ENCODE results near the gene TMEM74B.

DNA sequence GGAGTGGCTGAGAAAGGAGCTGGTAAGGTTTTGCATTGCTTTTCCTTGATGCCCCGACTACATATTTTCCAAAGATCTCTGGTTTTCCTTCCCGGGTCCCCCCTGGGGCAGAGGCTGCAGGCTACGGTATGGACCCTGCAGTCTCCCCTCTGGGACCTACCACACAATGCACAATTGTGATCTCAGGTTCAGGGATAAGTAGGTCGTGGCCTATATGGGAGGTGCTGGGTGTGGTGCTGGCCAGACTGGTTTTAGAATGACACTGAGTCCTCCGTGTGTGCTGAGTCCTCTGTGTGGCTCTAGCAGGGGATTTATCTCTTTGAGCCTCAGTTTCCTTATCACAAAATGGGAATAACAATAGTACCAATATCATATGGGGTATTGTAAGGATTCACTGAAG is 18.8 kb upstream of the TMEM74B start:
- TF ChIP-seq, protein P1, sequence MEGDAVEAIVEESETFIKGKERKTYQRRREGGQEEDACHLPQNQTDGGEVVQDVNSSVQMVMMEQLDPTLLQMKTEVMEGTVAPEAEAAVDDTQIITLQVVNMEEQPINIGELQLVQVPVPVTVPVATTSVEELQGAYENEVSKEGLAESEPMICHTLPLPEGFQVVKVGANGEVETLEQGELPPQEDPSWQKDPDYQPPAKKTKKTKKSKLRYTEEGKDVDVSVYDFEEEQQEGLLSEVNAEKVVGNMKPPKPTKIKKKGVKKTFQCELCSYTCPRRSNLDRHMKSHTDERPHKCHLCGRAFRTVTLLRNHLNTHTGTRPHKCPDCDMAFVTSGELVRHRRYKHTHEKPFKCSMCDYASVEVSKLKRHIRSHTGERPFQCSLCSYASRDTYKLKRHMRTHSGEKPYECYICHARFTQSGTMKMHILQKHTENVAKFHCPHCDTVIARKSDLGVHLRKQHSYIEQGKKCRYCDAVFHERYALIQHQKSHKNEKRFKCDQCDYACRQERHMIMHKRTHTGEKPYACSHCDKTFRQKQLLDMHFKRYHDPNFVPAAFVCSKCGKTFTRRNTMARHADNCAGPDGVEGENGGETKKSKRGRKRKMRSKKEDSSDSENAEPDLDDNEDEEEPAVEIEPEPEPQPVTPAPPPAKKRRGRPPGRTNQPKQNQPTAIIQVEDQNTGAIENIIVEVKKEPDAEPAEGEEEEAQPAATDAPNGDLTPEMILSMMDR (IDR thresholded peaks at IDR 0.05): no peak
- TF ChIP-seq POLR2A (IDR thresholded peaks at IDR 0.05): no peak
